IMR-90 (cell line): ENCODE measurements around the gene SRXN1. TPM values are rescaled to one million over a fixed set of nuclear protein-coding genes. Genes with fewer than 3 reads are reported as not detected.
A peak's percentile ranks its signal among the peaks of the same experiment; 100 is the strongest.

Experiments used
- ATAC-seq: fragments of 200-7000 bp; cut with Tn5 transposase; 2 replicates; pipeline ENCODE4 v1.9.1; 2020; ENCODE audit warnings: low read depth, mild to moderate bottlenecking, moderate library complexity
- BruUV-seq: library from RNA; stranded (reverse); fragments of 400-500 nt; replicated peaks from 2 replicates; lab custom pipeline; 2021; lab: Mats Ljungman, UMichigan
- CTCF ChIA-PET: fragments of 300-600 bp; formaldehyde crosslinking; extraction: SDS; loops from one replicate; lab custom pipeline; 2021; ENCODE audit warnings: antibody characterized with exemption; lab: Yijun Ruan, JAX
- POLR2A ChIA-PET: fragments of 300-600 bp; sonication (Branson Sonifier 250); formaldehyde crosslinking; loops from one replicate; lab custom pipeline; 2022; ENCODE audit warnings: antibody characterized with exemption; ENCODE audit not compliant: unreplicated experiment; lab: Charles Lee
- DNase-seq: peaks from one replicate; pipeline ENCODE4 v3.0.0; 2013
- H2AFZ ChIP-seq: replicated peaks from 2 replicates; pipeline ENCODE3; 2013; ENCODE audit warnings: low read length, mild to moderate bottlenecking; ENCODE audit not compliant: poor library complexity
- H2AK5ac ChIP-seq: 2 replicates; pipeline ENCODE4 v1.6.1; 2013; ENCODE audit warnings: low read depth, low read length, inconsistent platforms
- H2AK9ac ChIP-seq: replicated peaks from 2 replicates; pipeline ENCODE3; 2013; ENCODE audit warnings: mild to moderate bottlenecking, low read depth, low read length, moderate library complexity; ENCODE audit not compliant: poor library complexity
- H2BK120ac ChIP-seq: 2 replicates; pipeline ENCODE4 v1.6.1; 2013; ENCODE audit warnings: low read depth, low read length, inconsistent platforms
- H2BK15ac ChIP-seq: 3 replicates; pipeline ENCODE4 v1.6.1; 2013; ENCODE audit warnings: low read depth, low read length, inconsistent platforms
- H2BK20ac ChIP-seq: 2 replicates; pipeline ENCODE4 v1.6.1; 2013; ENCODE audit warnings: low read depth, mild to moderate bottlenecking, inconsistent platforms, low read length, moderate library complexity
- H2BK5ac ChIP-seq: 2 replicates; pipeline ENCODE4 v1.6.1; 2013; ENCODE audit warnings: mild to moderate bottlenecking, low read depth, low read length, inconsistent platforms; ENCODE audit not compliant: poor library complexity, severe bottlenecking
- H3K14ac ChIP-seq: replicated peaks from 2 replicates; pipeline ENCODE4 v1.6.1; 2013; ENCODE audit warnings: low read depth, low read length, inconsistent platforms
- H3K18ac ChIP-seq: 2 replicates; pipeline ENCODE4 v1.6.1; 2013; ENCODE audit warnings: low read depth, low read length, control low read depth
- H3K23ac ChIP-seq: 2 replicates; pipeline ENCODE4 v1.6.1; 2013; ENCODE audit warnings: low read depth, low read length, inconsistent platforms
- H3K27ac ChIP-seq: 2 replicates; pipeline ENCODE4 v1.5.1; 2013; ENCODE audit warnings: mild to moderate bottlenecking, control low read depth, low read length; ENCODE audit not compliant: insufficient read depth
- H3K27me3 ChIP-seq: 2 replicates; pipeline ENCODE4 v1.6.1; 2013; ENCODE audit warnings: low read length; ENCODE audit not compliant: control insufficient read depth, insufficient read depth
- H3K36me3 ChIP-seq: 2 replicates; pipeline ENCODE4 v1.6.1; 2013; ENCODE audit warnings: low read length, mixed read lengths; ENCODE audit not compliant: control insufficient read depth, insufficient read depth
- H3K4ac ChIP-seq: 2 replicates; pipeline ENCODE4 v1.6.1; 2013; ENCODE audit warnings: low read depth, low read length, inconsistent platforms
- H3K4me1 ChIP-seq: 2 replicates; pipeline ENCODE4 v1.6.1; 2013; ENCODE audit warnings: low read length, mixed read lengths; ENCODE audit not compliant: control insufficient read depth, insufficient read depth
- H3K4me2 ChIP-seq: 2 replicates; pipeline ENCODE4 v1.6.1; 2013; ENCODE audit warnings: low read depth, mild to moderate bottlenecking, control low read depth, low read length, moderate library complexity
- H3K4me3 ChIP-seq: 2 replicates; pipeline ENCODE4 v1.5.1; 2013; ENCODE audit warnings: low read depth, mild to moderate bottlenecking, control low read depth, low read length, moderate library complexity; ENCODE audit not compliant: insufficient read depth
- H3K56ac ChIP-seq: 2 replicates; pipeline ENCODE4 v1.6.1; 2013; ENCODE audit warnings: low read length, inconsistent platforms; ENCODE audit not compliant: insufficient read depth; ENCODE audit errors: extremely low read depth
- H3K79me1 ChIP-seq, 2 experiments: 2 replicates each; pipeline ENCODE4 v1.6.1; 2013; ENCODE audit warnings: low read length in 2 of 2, inconsistent platforms in 1 of 2, low read depth in 1 of 2
- H3K9ac ChIP-seq: 2 replicates; pipeline ENCODE4 v1.6.1; 2013; ENCODE audit warnings: low read depth, low read length, control low read depth
- H3K9me1 ChIP-seq: 2 replicates; pipeline ENCODE4 v1.6.1; 2013; ENCODE audit warnings: low read length, inconsistent platforms; ENCODE audit not compliant: insufficient read depth
- H3K9me3 ChIP-seq: 2 replicates; pipeline ENCODE4 v1.6.1; 2013; ENCODE audit warnings: low read length; ENCODE audit not compliant: control insufficient read depth, insufficient read depth
- H4K20me1 ChIP-seq: 2 replicates; pipeline ENCODE4 v1.6.1; 2013; ENCODE audit warnings: low read length, inconsistent platforms; ENCODE audit not compliant: insufficient read depth
- H4K5ac ChIP-seq: 2 replicates; pipeline ENCODE4 v1.6.1; 2013; ENCODE audit warnings: mild to moderate bottlenecking, low read depth, low read length, control low read depth
- H4K8ac ChIP-seq, 2 experiments: 2 replicates each; pipeline ENCODE4 v1.6.1; 2013; ENCODE audit warnings: low read depth in 2 of 2, low read length in 2 of 2, control low read depth in 1 of 2, inconsistent platforms in 1 of 2
- H4K91ac ChIP-seq: 2 replicates; pipeline ENCODE4 v1.6.1; 2013; ENCODE audit warnings: low read depth, low read length, inconsistent platforms; ENCODE audit not compliant: insufficient read depth
- CEBPB ChIP-seq: IDR thresholded peaks from 2 replicates; pipeline ENCODE4 v1.6.1; 2012; ENCODE audit warnings: low read depth, low read length, improper control_type of control experiment
- FOS ChIP-seq: fragments of 150-350 bp; IDR thresholded peaks from 2 replicates; pipeline ENCODE4 v1.6.1; 2016; ENCODE audit warnings: low read depth, low read length
- MAZ ChIP-seq: IDR thresholded peaks from 2 replicates; pipeline ENCODE4 v1.6.1; 2012; ENCODE audit warnings: low read depth, mild to moderate bottlenecking, low read length, improper control_type of control experiment, moderate library complexity, borderline replicate concordance
- MXI1 ChIP-seq: IDR thresholded peaks from 2 replicates; pipeline ENCODE4 v1.6.1; 2012; ENCODE audit warnings: low read depth, mild to moderate bottlenecking, low read length, moderate library complexity, borderline replicate concordance
- NFE2L2 ChIP-seq: fragments of 150-350 bp; IDR thresholded peaks from 2 replicates; pipeline ENCODE4 v1.6.1; 2016; ENCODE audit warnings: low read depth, mild to moderate bottlenecking, low read length
- POLR2A ChIP-seq: IDR thresholded peaks from 2 replicates; pipeline ENCODE4 v1.6.1; 2012; ENCODE audit warnings: mild to moderate bottlenecking, low read depth, low read length
- WGBS, 2 experiments: methylation state at CpG; one replicate each; pipeline versions ENCODE4 v1.1.5 to v1.1.7; 2013; ENCODE audit warnings: missing lambda C conversion rate in 2 of 2; ENCODE audit not compliant: insufficient read length in 1 of 2; ENCODE audit errors: extremely low coverage in 2 of 2; 5-methylcytosine and 5-hydroxymethylcytosine counted together
- dilution Hi-C: fragments of 300-500 bp; cut with HindIII; formaldehyde crosslinking; loops from one replicate; pipeline ENCODE4 v1.14.3; 2018; ENCODE audit warnings: low sequenced_read_pairs; ENCODE audit not compliant: unreplicated experiment
- in situ Hi-C: fragments of 300-500 bp; cut with MboI; formaldehyde crosslinking; loops from 3 replicates; pipeline ENCODE4 v1.14.3; 2019; ENCODE audit warnings: low sequenced_read_pairs, inconsistent platforms, mixed read lengths
- intact Hi-C: fragments of 100-400 bp; cut with micrococcal nuclease; formaldehyde crosslinking; loops from 2 replicates; pipeline ENCODE4 v1.10.0; 2022
- polyA plus RNA-seq, 3 experiments: library from polyadenylated mRNA; depleted of rRNA; stranded (reverse); fragments of >200 nt; gene quantifications; 2 replicates each; pipeline ENCODE4 v1.2.3, GENCODE V29; 2012; ENCODE audit warnings: low replicate concordance in 1 of 3
- total RNA-seq: library from RNA; depleted of rRNA; stranded (reverse); fragments of >200 nt; gene quantifications from 2 replicates; pipeline ENCODE4 v1.2.3, GENCODE V29; 2012
- TF ChIP-seq, protein P1 (sequence below): fragments of 150-350 bp; IDR thresholded peaks from 2 replicates; pipeline ENCODE4 v1.6.1; 2017; ENCODE audit warnings: mild to moderate bottlenecking, antibody characterized with exemption, low read length, low read depth
- TF ChIP-seq, protein P2 (sequence below): fragments of 150-350 bp; IDR thresholded peaks from 2 replicates; pipeline ENCODE4 v1.6.1; 2016; ENCODE audit warnings: low read depth, mild to moderate bottlenecking, low read length, moderate library complexity, borderline replicate concordance

Gene SRXN1
- total and polyA plus RNA-seq, 2 of the 4 experiments (the other 2 are of a cell fraction): 51.2 to 71.2 TPM

DNA sequence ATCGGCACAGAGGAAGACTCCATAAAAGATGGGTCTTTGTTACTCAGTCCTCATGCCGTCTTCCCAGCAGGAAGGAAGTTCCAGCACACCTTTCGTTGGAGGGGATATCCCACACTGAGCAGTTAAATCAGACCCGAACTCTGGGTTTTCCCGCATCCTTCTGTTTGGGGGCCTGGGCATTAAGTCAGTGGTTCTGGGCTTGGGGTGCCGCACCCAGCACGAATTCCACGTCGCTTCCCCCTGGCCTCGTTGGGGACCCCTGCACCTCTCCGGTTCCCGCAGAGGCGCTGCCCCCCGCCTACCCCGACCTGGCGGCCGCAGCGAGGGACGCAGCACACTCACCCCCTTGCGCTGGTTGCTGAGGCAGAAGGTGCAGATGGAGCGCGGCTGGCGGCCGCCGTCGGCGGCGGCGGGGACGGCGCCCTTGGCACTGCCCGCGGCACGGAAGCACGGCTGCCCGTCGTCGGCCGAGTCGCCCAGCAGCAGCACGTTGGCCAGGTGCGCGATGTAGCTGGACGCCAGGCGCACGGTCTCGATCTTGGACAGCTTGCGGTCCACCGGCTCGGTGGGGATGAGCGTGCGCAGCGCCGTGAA, 43.5 kb downstream of the SRXN1 start:
- Histone ChIP-seq H3K23ac (no peak overlapping the region), H4K5ac (no peak overlapping the region), H3K4ac (no peak overlapping the region), H3K9me3 (0 out of 2 replicates have a peak, but pooled peaks cover 1% of the 10 kb centered on the region), H3K4me2 (no peak overlapping the region), H3K4me1 (no peaks in the 10 kb centered on the region), H2AK9ac (peak overlapping the region; percentile 55), H2AFZ (no peak overlapping the region), H4K91ac (no peak overlapping the region), H3K79me1 (no peaks in the 10 kb centered on the region), H3K36me3 (no peaks in the 10 kb centered on the region), H2BK120ac (no peak overlapping the region), H3K18ac (no peak overlapping the region), H3K14ac (no peak overlapping the region), H2BK20ac (no peak overlapping the region), H2BK15ac (no peak overlapping the region), H3K27ac (no peak overlapping the region), H2AK5ac (no peak overlapping the region), H4K20me1 (no peaks in the 10 kb centered on the region; the same call in 1 of the 2 replicates), H3K9me1 (no peaks in the 10 kb centered on the region), H3K4me3 (no peak overlapping the region), H4K8ac (no peak overlapping the region), H3K56ac (no peak overlapping the region), H2BK5ac (no peak overlapping the region), H3K27me3 (peaks cover 79% of the 10 kb centered on the region), H3K9ac (no peak overlapping the region)
- intact Hi-C loops (no loop called here), dilution Hi-C loops (no loop called here), in situ Hi-C loops (no loop called here)
- no peak for TF ChIP-seq POLR2A
- TF ChIP-seq CEBPB: no peak
- no peak for TF ChIP-seq NFE2L2
- TF ChIP-seq MAZ: no peak
- TF ChIP-seq, protein P1, sequence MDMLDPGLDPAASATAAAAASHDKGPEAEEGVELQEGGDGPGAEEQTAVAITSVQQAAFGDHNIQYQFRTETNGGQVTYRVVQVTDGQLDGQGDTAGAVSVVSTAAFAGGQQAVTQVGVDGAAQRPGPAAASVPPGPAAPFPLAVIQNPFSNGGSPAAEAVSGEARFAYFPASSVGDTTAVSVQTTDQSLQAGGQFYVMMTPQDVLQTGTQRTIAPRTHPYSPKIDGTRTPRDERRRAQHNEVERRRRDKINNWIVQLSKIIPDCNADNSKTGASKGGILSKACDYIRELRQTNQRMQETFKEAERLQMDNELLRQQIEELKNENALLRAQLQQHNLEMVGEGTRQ: no peak
- no peak for TF ChIP-seq MXI1
- TF ChIP-seq FOS: no peak
- TF ChIP-seq, protein P2, sequence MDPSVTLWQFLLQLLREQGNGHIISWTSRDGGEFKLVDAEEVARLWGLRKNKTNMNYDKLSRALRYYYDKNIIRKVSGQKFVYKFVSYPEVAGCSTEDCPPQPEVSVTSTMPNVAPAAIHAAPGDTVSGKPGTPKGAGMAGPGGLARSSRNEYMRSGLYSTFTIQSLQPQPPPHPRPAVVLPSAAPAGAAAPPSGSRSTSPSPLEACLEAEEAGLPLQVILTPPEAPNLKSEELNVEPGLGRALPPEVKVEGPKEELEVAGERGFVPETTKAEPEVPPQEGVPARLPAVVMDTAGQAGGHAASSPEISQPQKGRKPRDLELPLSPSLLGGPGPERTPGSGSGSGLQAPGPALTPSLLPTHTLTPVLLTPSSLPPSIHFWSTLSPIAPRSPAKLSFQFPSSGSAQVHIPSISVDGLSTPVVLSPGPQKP: no peak
- ATAC-seq (no peak), DNase-seq (no peak)
- WGBS, 2 experiments: 4% methylated on average over 18 of the region's 54 CpGs; no CpG with 5 or more reads in 1 of the 2 experiments
- CTCF ChIA-PET: no interaction called here
- POLR2A ChIA-PET: no interaction called here
- BruUV-seq: no TSS peak
